ENCODE data around the gene COA8.

The COA8 gene

DNA sequence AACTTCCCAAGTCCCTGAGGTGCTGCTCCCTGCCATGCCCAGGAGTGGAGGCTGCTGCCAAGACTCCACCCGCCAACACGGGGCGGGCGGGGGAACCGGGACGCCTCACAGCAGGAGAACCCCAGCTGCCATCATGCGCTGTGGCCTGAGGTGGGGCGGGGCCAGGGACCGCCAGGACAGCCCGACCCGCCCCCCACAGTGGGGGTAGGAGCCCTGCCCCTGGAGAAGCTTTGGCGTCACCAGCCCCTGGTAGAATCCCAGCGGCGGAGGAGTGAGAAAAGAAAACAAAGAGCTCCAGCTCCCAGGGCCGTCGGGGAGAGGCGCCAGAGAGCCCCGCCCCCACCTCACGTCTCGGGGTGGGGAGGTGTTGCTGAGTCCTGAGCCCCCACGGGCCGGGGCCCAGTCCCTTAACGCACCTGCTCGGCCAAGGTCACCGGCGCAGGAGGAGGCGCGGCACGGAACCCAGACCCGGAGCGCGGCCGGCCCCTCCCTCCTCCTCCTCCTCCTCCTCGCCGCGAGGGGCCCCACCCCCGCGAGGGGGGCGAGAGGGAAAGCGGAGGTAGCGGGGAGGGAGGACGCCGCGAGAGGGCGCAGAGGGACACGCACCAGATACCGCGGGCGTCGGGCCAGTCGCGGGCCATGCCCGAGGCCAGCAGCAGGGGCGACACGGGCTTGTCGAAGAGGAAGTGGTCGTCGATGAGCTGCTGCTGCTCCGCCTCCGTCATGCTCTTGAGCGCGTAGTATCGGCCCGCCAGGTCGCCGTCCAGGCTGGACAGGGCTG lies 41.9 kb upstream of the COA8 start:
- Histone ChIP-seq H3K4me1 (ENCODE audit: control insufficient read depth in 1 of 2, insufficient read depth in 1 of 2, low read depth in 1 of 2, low read length in 1 of 2) (peaks cover 22 to 36% of the 10 kb centered on the region in 2 experiments), H3K9me3 (no peaks in the 10 kb centered on the region), H3K4me3 (ENCODE audit: low read depth in 1 of 2, low read length in 1 of 2) (peak overlapping the region; percentile 64 to 88), H3K36me3 (no peaks in the 10 kb centered on the region), H3K27me3 (peaks cover 76% of the 10 kb centered on the region), H3K27ac (peak overlapping the region; percentile 36)
- TF ChIP-seq, protein P1, sequence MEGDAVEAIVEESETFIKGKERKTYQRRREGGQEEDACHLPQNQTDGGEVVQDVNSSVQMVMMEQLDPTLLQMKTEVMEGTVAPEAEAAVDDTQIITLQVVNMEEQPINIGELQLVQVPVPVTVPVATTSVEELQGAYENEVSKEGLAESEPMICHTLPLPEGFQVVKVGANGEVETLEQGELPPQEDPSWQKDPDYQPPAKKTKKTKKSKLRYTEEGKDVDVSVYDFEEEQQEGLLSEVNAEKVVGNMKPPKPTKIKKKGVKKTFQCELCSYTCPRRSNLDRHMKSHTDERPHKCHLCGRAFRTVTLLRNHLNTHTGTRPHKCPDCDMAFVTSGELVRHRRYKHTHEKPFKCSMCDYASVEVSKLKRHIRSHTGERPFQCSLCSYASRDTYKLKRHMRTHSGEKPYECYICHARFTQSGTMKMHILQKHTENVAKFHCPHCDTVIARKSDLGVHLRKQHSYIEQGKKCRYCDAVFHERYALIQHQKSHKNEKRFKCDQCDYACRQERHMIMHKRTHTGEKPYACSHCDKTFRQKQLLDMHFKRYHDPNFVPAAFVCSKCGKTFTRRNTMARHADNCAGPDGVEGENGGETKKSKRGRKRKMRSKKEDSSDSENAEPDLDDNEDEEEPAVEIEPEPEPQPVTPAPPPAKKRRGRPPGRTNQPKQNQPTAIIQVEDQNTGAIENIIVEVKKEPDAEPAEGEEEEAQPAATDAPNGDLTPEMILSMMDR (IDR thresholded peaks at IDR 0.05): peak; percentile 71

DNA sequence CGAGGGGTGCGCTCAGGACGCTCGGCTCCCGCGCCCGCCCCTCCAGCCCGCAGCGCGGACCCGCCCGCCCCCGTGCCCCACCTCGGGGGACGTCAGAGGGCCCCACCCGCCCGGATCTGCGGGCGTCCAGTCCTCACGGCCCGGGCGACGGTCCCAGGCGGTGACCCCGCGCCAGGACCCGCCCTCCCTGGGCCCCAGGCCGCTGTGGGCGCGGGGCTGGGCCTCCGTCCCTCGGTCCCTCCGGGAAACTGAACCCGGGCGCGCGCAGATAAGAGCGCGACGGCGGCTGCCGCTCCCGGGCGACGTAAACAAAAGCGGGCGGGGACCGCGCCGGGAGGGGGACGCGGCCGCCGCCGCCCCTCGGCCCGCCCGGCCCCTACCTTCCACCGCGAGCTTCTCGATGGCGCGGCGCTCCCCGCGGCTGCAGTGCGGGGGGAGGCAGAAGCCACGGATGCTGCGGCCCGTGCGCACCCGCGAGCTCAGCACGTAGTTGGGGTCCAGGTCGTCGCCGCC lies 41.3 kb upstream of the COA8 start:
- TF ChIP-seq, protein P1 (IDR thresholded peaks at IDR 0.05): no peak
- peaks cover 22 to 36% of the 10 kb centered on the region in 2 experiments for H3K4me1 ChIP-seq (ENCODE audit: control insufficient read depth in 1 of 2, insufficient read depth in 1 of 2, low read depth in 1 of 2, low read length in 1 of 2)
- H3K27me3 ChIP-seq: peaks cover 83% of the 10 kb centered on the region
- H3K36me3 ChIP-seq: no peaks in the 10 kb centered on the region
- no peaks in the 10 kb centered on the region for H3K9me3 ChIP-seq
- H3K27ac ChIP-seq: peak overlapping the region; percentile 36
- peak overlapping the region; percentile 64 to 88 for H3K4me3 ChIP-seq (ENCODE audit: low read depth in 1 of 2, low read length in 1 of 2)

- peak overlapping the region; percentile 64 to 88 for H3K4me3 ChIP-seq (ENCODE audit: low read depth in 1 of 2, low read length in 1 of 2)
- H3K27ac ChIP-seq: no peak overlapping the region
- TF ChIP-seq, protein P1 (IDR thresholded peaks at IDR 0.05): no peak
- H3K36me3 ChIP-seq: no peaks in the 10 kb centered on the region
- H3K9me3 ChIP-seq: no peaks in the 10 kb centered on the region
- peaks cover 88% of the 10 kb centered on the region for H3K27me3 ChIP-seq
- H3K4me1 ChIP-seq (ENCODE audit: control insufficient read depth in 1 of 2, insufficient read depth in 1 of 2, low read depth in 1 of 2, low read length in 1 of 2): peaks cover 22 to 36% of the 10 kb centered on the region in 2 experiments
These were observed 40.7 kb upstream of the COA8 start for GRCh38 chr14:103521951-103522563.

DNA sequence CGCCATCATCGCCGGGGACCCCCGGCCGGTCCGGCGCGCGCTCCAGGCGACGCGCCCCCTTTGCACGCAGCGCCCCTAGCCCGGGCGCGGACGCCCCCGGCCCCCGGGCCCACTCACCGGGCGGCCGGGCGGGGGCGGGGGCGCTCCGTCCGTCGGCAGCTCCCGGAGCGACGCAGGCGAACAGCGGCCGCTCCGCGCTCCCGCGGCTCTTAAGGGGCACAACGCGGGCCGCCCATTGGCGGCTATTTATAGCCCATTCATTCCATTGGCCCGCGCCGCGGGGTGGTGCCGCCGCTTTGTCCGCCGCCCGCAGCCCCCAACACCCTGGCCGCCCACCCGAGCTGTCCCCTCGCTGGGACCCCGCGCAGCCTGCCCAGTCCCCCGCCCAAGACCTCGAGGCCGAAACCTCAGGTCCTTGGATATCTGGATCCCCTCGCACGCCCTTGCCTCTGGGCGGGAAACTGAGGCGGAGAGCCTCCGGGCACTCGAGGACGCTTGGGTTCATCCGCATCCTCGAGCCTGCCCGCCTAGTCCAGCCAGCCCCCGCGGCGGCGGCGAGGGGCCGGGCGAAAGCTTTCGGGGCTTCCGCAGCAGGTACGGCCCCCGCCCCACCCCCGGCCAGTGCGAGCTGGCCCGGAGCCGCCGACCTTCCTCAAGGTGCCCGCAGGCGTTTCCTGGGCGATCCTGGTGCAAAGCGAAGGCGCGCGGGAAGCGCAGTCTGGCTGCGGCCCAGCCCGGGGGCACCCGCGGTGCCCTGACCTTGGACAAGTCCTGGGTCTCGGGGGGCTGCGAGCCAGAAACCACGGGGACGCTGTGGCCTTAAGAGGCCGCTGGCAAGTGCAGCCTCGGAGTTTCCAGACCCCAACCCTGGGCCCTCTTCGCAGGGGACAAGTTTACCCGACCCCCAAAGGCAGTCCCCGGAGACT lies 39.8 kb upstream of the COA8 start, which contains the start of gene CKB:
Gene CKB (minus strand): TSS at position 182 of the 926 bp plus-strand sequence. CDS start 337 bp downstream, outside the sequence.
- H3K27me3 ChIP-seq: peaks cover 89% of the 10 kb centered on the region
- H3K4me1 ChIP-seq (ENCODE audit: control insufficient read depth in 1 of 2, insufficient read depth in 1 of 2, low read depth in 1 of 2, low read length in 1 of 2): peaks cover 22 to 36% of the 10 kb centered on the region in 2 experiments
- no peaks in the 10 kb centered on the region for H3K36me3 ChIP-seq
- H3K9me3 ChIP-seq: no peaks in the 10 kb centered on the region
- peak within 1 kb of the TSS; percentile 36 for H3K27ac ChIP-seq
- peak within 1 kb of the TSS; percentile 64 to 88 for H3K4me3 ChIP-seq (ENCODE audit: low read depth in 1 of 2, low read length in 1 of 2)
- TF ChIP-seq, protein P1 (IDR thresholded peaks at IDR 0.05): no peak

GRCh38 chr14:103523575-103523954 lies 39.2 kb upstream of the COA8 start:
- no peak overlapping the region for H3K27ac ChIP-seq
- H3K4me3 ChIP-seq (ENCODE audit: low read depth in 1 of 2, low read length in 1 of 2): no peak overlapping the region
- no peaks in the 10 kb centered on the region for H3K36me3 ChIP-seq
- no peaks in the 10 kb centered on the region for H3K9me3 ChIP-seq
- H3K27me3 ChIP-seq: peaks cover 86% of the 10 kb centered on the region
- TF ChIP-seq, protein P1 (IDR thresholded peaks at IDR 0.05): no peak
- H3K4me1 ChIP-seq (ENCODE audit: control insufficient read depth in 1 of 2, insufficient read depth in 1 of 2, low read depth in 1 of 2, low read length in 1 of 2): peaks cover 28 to 41% of the 10 kb centered on the region in 2 experiments
